NT2/D1 (cell line): ENCODE data around the gene SSTR4.

Source experiments
- DNase-seq: peaks from one replicate; pipeline ENCODE4 v3.0.0-alpha.2; 2011; ENCODE audit warnings: low read depth, low spot score
- H3K27me3 ChIP-seq: 2 replicates; pipeline ENCODE4 v1.6.0; 2011; ENCODE audit warnings: mild to moderate bottlenecking; ENCODE audit not compliant: insufficient read length, insufficient read depth
- H3K36me3 ChIP-seq: 2 replicates; pipeline ENCODE4 v1.6.1; 2011; ENCODE audit warnings: mild to moderate bottlenecking, low read length, mixed read lengths; ENCODE audit not compliant: insufficient read depth, insufficient read length
- H3K4me1 ChIP-seq: 2 replicates; pipeline ENCODE4 v1.5.1; 2011; ENCODE audit not compliant: insufficient read depth, insufficient read length
- H3K4me3 ChIP-seq: 2 replicates; pipeline ENCODE4 v1.5.1; 2011; ENCODE audit warnings: low read depth; ENCODE audit not compliant: insufficient read length
- H3K9ac ChIP-seq: 2 replicates; pipeline ENCODE4 v1.6.0; 2011; ENCODE audit warnings: low read depth; ENCODE audit not compliant: insufficient read length
- H3K9me3 ChIP-seq: 2 replicates; pipeline ENCODE4 v1.5.1; 2011; ENCODE audit warnings: mild to moderate bottlenecking, low read length; ENCODE audit not compliant: insufficient read depth
- SUZ12 ChIP-seq: IDR thresholded peaks from 2 replicates; pipeline ENCODE4 v1.6.1; 2011; ENCODE audit not compliant: insufficient read length, insufficient read depth; ENCODE audit errors: extremely low read depth
- YY1 ChIP-seq: IDR thresholded peaks from 2 replicates; pipeline ENCODE4 v1.6.1; 2011; ENCODE audit not compliant: insufficient read length, insufficient read depth
- ZNF274 ChIP-seq: IDR thresholded peaks from 2 replicates; pipeline ENCODE4 v1.6.1; 2011; ENCODE audit warnings: mild to moderate bottlenecking, low read depth, low read length

SSTR4 gene

DNA sequence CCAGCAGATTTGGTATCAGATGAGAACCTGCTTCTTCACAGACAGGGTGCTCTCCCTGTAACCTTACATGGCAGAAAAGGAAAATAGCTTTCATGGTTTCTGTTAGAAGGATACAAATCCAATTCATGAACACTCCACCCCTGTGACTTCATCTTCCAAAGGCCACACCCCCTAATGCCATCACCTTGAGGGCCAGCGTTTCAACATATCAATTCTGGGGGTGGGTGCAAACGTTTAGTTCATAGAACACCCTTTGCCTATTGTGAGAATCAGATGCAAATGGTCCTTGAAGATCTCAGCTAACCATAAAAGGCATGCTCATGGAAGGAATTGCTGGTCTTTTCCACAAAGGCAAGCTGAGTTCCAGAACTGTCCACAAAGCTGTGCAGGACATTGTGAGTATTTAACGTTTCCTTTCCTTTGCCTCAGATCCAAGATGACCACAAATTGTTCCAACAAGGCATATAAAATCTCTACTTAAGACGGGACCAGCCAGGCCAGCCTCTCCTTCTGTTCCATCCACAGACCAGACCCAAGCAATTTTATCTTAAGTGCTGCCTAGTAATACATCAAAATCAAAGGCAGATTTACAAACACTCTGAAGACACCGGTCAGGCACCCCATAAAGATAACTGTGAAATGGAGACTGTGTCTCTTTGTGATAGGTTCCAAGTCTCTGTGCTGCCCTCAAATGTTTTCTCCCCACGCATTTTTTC, 34.7 kb upstream of the SSTR4 start:
- Histone ChIP-seq H3K9me3 (no peaks in the 10 kb centered on the region), H3K9ac (no peak overlapping the region), H3K27me3 (no peaks in the 10 kb centered on the region), H3K4me3 (no peak overlapping the region), H3K36me3 (no peaks in the 10 kb centered on the region), H3K4me1 (no peaks in the 10 kb centered on the region)
- TF ChIP-seq YY1 (no peak), SUZ12 (no peak), ZNF274 (no peak)
- no peak for DNase-seq

DNA sequence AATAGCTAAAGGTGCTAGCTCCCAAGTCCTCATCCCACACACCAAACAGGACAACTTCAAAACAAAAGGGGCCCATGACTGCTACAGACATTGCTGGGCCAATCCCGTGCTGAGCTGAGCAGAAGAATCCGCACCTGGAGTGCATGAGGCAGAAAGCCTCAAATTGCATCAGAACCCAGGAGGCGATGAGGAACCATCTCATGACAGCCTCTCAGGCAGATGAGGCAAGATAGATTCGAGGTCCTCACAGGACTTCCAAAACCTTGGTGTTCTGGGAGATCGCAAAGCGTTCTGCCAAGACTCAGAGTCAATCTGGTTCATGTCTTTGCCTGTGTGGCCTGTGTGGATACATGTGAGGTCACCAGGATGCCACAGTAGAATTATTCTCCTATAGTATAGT, 32.8 kb upstream of the SSTR4 start:
- Histone ChIP-seq H3K36me3 (no peaks in the 10 kb centered on the region), H3K9ac (no peak overlapping the region), H3K27me3 (no peaks in the 10 kb centered on the region), H3K4me3 (no peak overlapping the region), H3K4me1 (no peaks in the 10 kb centered on the region), H3K9me3 (no peaks in the 10 kb centered on the region)
- TF ChIP-seq ZNF274: no peak
- no peak for TF ChIP-seq SUZ12
- TF ChIP-seq YY1: no peak
- no peak for DNase-seq

DNA sequence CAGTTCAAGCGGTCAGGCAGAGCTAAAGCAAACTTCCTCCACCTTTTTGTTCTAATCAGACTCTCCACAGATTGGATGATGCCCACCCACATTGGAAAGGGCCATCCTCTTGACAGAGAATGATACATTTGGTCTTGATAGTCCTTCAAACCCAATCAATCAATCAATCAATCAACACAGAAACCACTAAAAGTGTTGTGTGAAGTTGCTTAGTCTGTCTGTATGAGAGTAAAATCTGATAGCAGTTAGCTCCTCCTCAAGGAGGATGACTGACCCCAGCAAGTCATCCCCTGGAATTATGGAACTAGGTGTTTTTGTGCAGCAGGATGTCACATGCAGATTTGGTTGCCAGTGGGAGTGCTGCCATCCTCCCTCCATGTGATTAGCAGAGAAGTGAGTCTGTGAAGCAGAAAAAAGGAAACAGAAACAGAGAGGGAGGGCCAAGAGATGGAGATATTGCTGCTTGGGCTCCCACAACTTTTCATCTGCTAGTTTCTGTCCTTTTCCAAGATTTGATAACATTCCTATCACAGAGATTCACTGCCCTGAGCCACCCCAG, 32.0 kb upstream of the SSTR4 start:
- no peaks in the 10 kb centered on the region for H3K27me3 ChIP-seq
- H3K4me1 ChIP-seq: no peaks in the 10 kb centered on the region
- H3K9ac ChIP-seq: no peak overlapping the region
- no peak overlapping the region for H3K4me3 ChIP-seq
- TF ChIP-seq SUZ12 (no peak), ZNF274 (no peak)
- H3K36me3 ChIP-seq: no peaks in the 10 kb centered on the region
- no peaks in the 10 kb centered on the region for H3K9me3 ChIP-seq
- DNase-seq: no peak

DNA sequence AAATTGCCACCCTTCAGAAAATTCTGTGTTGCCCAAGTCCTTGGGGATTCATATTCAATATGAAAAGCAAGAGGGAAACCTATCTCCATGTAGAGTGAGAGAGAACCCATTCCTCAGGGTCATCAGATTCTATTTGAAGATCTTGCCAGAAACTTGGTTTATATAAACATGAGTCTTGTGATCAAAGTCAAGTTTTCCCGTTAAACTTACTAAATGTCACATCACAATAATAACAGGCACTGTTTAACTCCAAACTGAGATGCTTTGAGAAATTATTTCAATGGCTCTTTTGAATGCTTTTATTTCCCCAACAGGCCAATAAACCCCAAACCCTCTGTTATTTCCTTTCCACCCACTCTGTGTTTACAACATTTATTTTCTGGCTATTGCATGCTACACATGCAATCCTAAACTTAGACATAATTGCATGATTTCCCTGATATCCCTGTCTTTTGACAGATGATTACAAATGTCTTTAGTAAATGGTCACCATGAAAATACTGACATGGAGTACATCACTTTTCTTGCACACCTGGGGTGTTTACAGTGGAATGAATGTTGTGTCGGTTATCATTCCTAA, 31.1 kb upstream of the SSTR4 start:
- no peaks in the 10 kb centered on the region for H3K36me3 ChIP-seq
- no peaks in the 10 kb centered on the region for H3K9me3 ChIP-seq
- H3K27me3 ChIP-seq: no peaks in the 10 kb centered on the region
- no peaks in the 10 kb centered on the region for H3K4me1 ChIP-seq
- no peak for DNase-seq
- H3K9ac ChIP-seq: no peak overlapping the region
- H3K4me3 ChIP-seq: no peak overlapping the region
- no peak for TF ChIP-seq ZNF274
- no peak for TF ChIP-seq SUZ12
- TF ChIP-seq YY1: no peak

DNA sequence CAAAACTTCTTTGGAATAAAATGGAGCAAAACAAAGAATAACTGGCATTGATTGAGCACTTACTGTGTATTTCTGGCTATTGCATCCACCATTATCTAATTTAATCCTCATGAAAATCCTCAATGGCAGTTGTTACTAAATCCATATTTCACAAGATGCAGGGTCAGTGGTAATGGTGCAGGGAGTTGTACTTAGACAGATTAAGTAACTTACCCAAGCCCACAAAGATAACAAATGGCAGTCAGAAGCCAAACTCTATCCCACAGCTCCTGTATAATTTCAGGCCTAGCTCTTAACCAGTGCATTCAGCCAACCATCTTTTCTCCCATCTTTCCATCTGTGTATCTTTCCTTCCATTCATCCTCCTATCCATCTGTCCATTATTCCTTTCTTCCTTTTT, 29.3 kb upstream of the SSTR4 start:
- no peak for DNase-seq
- Histone ChIP-seq H3K27me3 (no peaks in the 10 kb centered on the region), H3K4me1 (no peaks in the 10 kb centered on the region), H3K9ac (no peak overlapping the region), H3K4me3 (no peak overlapping the region), H3K36me3 (no peaks in the 10 kb centered on the region), H3K9me3 (no peaks in the 10 kb centered on the region)
- no peak for TF ChIP-seq SUZ12
- TF ChIP-seq ZNF274: no peak
- no peak for TF ChIP-seq YY1

DNA sequence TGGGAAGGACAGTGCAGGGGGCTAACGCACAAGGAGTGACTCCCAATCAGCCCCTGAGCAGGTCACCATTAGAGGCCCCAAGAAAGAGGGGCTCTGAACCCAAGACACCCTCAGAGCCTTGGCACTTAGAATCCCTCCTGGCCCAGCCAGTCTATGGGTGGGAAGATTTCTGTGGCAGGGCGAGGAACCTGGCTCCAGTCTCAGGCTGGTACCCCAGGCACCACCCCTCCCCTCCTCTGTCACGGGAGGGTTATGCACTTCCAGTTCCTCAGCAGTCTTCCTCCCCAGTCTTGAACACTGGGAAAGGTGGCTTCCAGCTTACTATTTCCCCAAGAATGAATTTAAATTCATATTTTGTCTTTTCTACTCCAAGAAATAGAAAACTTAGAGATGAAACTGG, 27.6 kb upstream of the SSTR4 start:
- H3K27me3 ChIP-seq: no peaks in the 10 kb centered on the region
- no peak overlapping the region for H3K9ac ChIP-seq
- no peaks in the 10 kb centered on the region for H3K9me3 ChIP-seq
- no peak for TF ChIP-seq SUZ12
- no peak for TF ChIP-seq ZNF274
- H3K36me3 ChIP-seq: no peaks in the 10 kb centered on the region
- DNase-seq: no peak
- no peaks in the 10 kb centered on the region for H3K4me1 ChIP-seq
- H3K4me3 ChIP-seq: no peak overlapping the region

DNA sequence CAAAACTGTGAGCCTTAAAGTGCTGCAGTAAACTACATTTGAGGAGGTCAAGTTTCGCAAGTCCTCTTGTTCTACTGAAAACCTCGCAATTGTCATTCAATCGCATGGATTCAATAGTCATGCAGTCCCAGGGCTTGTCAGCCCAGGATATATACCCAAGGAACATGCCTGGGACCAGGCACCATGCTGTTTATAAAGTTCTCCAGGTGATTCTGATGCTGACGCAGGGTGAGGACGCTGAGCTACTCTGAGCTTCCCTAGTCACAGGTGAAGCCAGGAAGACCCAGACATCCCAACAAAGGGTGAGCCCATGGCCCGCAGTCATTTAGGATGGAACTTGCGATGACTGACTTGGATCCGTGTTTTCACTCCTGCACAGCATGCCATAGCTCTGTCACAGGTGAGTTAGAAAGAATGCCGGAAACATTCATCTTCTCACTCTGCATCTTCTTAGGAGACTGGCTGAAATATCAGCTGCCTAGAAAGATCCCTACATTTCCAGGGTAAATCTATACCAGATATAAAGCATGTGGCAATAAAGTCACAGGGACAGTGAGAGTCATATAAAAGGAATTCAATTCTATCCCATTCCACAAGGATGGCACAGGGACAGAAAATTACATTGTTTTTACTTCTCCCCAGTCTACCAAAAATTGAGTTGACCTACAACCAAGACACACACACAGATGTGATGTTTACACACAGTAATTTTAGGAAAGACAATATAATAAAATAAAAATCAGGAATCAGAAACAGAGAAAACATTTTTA, 27.0 kb upstream of the SSTR4 start:
- H3K4me3 ChIP-seq: no peak overlapping the region
- no peaks in the 10 kb centered on the region for H3K9me3 ChIP-seq
- no peaks in the 10 kb centered on the region for H3K4me1 ChIP-seq
- H3K27me3 ChIP-seq: no peaks in the 10 kb centered on the region
- no peak overlapping the region for H3K9ac ChIP-seq
- DNase-seq: no peak
- no peaks in the 10 kb centered on the region for H3K36me3 ChIP-seq
- TF ChIP-seq YY1: no peak
- TF ChIP-seq SUZ12: no peak
- TF ChIP-seq ZNF274: no peak
